GM18907 (cell line): ENCODE results near the gene FMO3.

Experiments
- ATAC-seq: cut with Tn5 transposase; IDR thresholded peaks from one replicate; pipeline ENCODE4 v1.9.1; 2021; ENCODE audit warnings: mild to moderate bottlenecking, moderate library complexity; ENCODE audit not compliant: unreplicated experiment

Gene FMO3

DNA sequence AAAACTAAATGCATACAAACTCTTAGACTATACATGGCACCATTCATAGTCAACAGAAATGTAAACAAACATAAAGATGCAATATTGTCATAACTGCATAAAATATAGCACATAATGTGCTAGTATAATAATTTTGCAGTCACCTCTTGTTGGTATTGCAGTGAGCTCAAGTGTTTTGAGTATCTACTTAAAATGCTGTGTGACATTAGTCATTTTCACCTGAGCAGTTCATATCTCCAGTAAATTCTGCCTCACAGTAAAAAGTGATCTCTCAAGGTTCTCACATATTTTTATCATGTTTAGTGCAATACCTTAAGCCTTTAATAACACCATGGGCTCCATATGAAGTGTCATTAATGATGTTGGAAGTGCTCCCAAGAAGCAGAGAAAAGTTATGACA, 64.8 kb downstream of the FMO3 start:
- ATAC-seq: no peak

- no peak for ATAC-seq
Measured at GRCh38 chr1:171158096-171158495, 67.4 kb downstream of the FMO3 start.

DNA sequence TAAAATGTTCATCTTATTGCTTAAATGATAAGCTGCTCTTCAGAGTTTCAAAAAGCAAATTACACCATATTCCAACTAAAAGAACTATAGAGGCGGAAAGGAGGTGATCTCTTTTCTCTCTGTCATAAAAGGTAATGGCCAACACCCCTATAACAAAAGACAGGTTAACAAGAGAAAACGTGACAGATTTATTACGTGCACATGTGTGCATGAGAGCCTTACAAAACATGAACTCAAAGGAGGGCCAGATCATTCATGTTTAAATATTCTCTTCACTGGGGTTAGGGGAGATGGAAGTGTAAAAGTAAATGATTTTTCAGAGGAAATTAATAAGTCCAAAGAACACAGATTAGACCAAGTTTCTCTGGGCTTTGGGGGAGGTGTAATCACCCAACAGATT, 67.8 kb downstream of the FMO3 start:
- ATAC-seq: no peak

- no peak for ATAC-seq
Measured at GRCh38 chr1:171159148-171159547, 68.4 kb downstream of the FMO3 start.

GRCh38 chr1:171160211-171160610, 69.5 kb downstream of the FMO3 start:
- peak; percentile 79 for ATAC-seq

GRCh38 chr1:171160639-171161354, 70.1 kb downstream of the FMO3 start:
- ATAC-seq: no peak

DNA sequence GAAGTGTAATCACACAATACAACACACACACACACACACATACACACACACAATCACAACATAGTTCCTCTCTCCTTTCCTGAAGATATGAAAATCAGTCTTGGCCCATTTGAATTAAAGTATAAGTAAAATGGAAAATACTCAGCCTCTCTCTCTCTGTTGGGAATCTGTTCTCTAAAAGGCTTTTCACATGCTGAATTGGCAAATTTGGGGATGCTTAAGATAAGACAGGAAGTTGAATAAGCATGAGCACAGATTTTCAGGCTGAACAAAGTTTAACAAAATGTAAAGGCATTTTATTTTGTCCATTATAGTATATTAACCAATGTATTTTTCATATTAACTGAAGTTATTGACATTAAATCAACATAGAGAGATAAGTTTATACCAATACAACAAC, 70.7 kb downstream of the FMO3 start:
- no peak for ATAC-seq

DNA sequence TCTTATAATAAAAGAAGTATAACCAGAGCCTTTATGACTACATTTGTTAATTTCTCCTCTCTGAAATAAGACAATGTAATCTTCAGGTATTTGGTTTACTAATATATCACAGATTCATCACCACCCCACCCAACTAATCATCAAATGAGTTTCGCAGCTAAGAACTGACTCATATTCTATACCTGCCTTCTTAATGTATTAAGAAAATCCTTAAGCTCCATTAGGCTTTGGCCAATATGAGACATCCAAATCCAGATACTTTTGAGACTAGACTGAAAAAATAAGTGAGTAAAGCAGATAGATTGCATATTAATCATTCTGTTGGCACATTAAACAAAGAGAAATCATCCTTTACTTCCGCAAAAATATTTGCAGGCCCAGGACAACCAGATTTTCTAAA, 75.7 kb downstream of the FMO3 start:
- ATAC-seq: no peak
